Stimulated activated CD8-positive, alpha-beta memory T cell treated with anti-CD3 and anti-CD28 coated beads, Interleukin-7, amount 100 ng/mL, for 1 hour (primary cell): ENCODE results near the gene TMEM139.
"Not testable (repeated sequence)": the region's sequence is repeated elsewhere in the genome, so short reads cannot be mapped to it uniquely, and the experiment has no call there.

Experiments
- DNase-seq, 2 donors: peaks; one replicate each; pipeline ENCODE4 v3.0.0-alpha.2; 2020; ENCODE audit warnings: low read depth in 2 of 2

The TMEM139 gene

GRCh38 chr7:143288836-143289235, 4.1 kb downstream of the TMEM139 start:
- no peak for DNase-seq

GRCh38 chr7:143289421-143289820, 4.7 kb downstream of the TMEM139 start:
- no peak for DNase-seq

- DNase-seq = not testable (repeated sequence)
These were observed 5.1 kb downstream of the TMEM139 start for GRCh38 chr7:143289888-143290287.

- no peak for DNase-seq
These were observed 5.5 kb downstream of the TMEM139 start for GRCh38 chr7:143290293-143290692.

GRCh38 chr7:143292876-143293275, 8.1 kb downstream of the TMEM139 start:
- DNase-seq = no peak

- no peak for DNase-seq
These were observed 11.1 kb downstream of the TMEM139 start for GRCh38 chr7:143295870-143296269.

GRCh38 chr7:143296686-143297085, 11.9 kb downstream of the TMEM139 start:
- no peak for DNase-seq

GRCh38 chr7:143299346-143299745, 14.6 kb downstream of the TMEM139 start:
- DNase-seq = no peak

- DNase-seq = peak in 1 of 2 donors; percentile 43
These were observed 15.1 kb downstream of the TMEM139 start for GRCh38 chr7:143299840-143300239.

- no peak for DNase-seq
These were observed 16.5 kb downstream of the TMEM139 start for GRCh38 chr7:143300959-143301935.

GRCh38 chr7:143303733-143304132, 19.0 kb downstream of the TMEM139 start:
- no peak for DNase-seq

- DNase-seq = no peak
These were observed 20.2 kb downstream of the TMEM139 start for GRCh38 chr7:143304938-143305337.

GRCh38 chr7:143305423-143306070, 20.8 kb downstream of the TMEM139 start:
- peak in 1 of 2 donors; percentile 61 for DNase-seq

- no peak for DNase-seq
These were observed 23.9 kb downstream of the TMEM139 start for GRCh38 chr7:143308632-143309031.

GRCh38 chr7:143314127-143314526, 29.4 kb downstream of the TMEM139 start:
- no peak for DNase-seq

GRCh38 chr7:143315776-143316175, 31.0 kb downstream of the TMEM139 start, which contains the start of gene CLCN1:
Gene CLCN1, plus strand, starts transcription at chr7:143316111. Its CDS starts 102 bp downstream, at chr7:143316213.
- DNase-seq = no peak

- DNase-seq = no peak
These were observed 31.7 kb downstream of the TMEM139 start for GRCh38 chr7:143316492-143316891.

- DNase-seq = no peak
These were observed 33.9 kb downstream of the TMEM139 start for GRCh38 chr7:143318661-143319060.

- DNase-seq = no peak
These were observed 35.9 kb downstream of the TMEM139 start for GRCh38 chr7:143320620-143321019.

GRCh38 chr7:143321242-143321641, 36.5 kb downstream of the TMEM139 start:
- no peak for DNase-seq

GRCh38 chr7:143321734-143322133, 37.0 kb downstream of the TMEM139 start:
- DNase-seq = no peak

GRCh38 chr7:143322760-143323633, 38.2 kb downstream of the TMEM139 start:
- no peak for DNase-seq
